HG03039 (cell line): ENCODE measurements around the gene ASCL4.

Experiments used
- ATAC-seq: cut with Tn5 transposase; IDR thresholded peaks from one replicate; pipeline ENCODE4 v1.9.1; 2021; ENCODE audit warnings: mild to moderate bottlenecking, moderate library complexity; ENCODE audit not compliant: unreplicated experiment

ASCL4 gene

GRCh38 chr12:107778383-107779025 is 4.0 kb downstream of the ASCL4 start:
- no peak for ATAC-seq

- no peak for ATAC-seq
Observed at GRCh38 chr12:107779077-107779831, 4.8 kb downstream of the ASCL4 start.

- ATAC-seq, result no peak
Observed at GRCh38 chr12:107780298-107780697, 5.8 kb downstream of the ASCL4 start.

- ATAC-seq, result no peak
Observed at GRCh38 chr12:107782067-107782466, 7.6 kb downstream of the ASCL4 start.

- ATAC-seq, result no peak
Observed at GRCh38 chr12:107783406-107784376, 9.2 kb downstream of the ASCL4 start.

GRCh38 chr12:107788281-107788680 is 13.8 kb downstream of the ASCL4 start:
- no peak for ATAC-seq

- ATAC-seq, result no peak
Observed at GRCh38 chr12:107788690-107789458, 14.4 kb downstream of the ASCL4 start.

- no peak for ATAC-seq
Observed at GRCh38 chr12:107791465-107792089, 17.1 kb downstream of the ASCL4 start.

GRCh38 chr12:107794451-107794850 is 19.9 kb downstream of the ASCL4 start:
- no peak for ATAC-seq

GRCh38 chr12:107798580-107798979 is 24.1 kb downstream of the ASCL4 start:
- no peak for ATAC-seq

- ATAC-seq, result no peak
Observed at GRCh38 chr12:107801150-107801549, 26.6 kb downstream of the ASCL4 start.

GRCh38 chr12:107803092-107803491 is 28.6 kb downstream of the ASCL4 start:
- no peak for ATAC-seq

- ATAC-seq, result no peak
Observed at GRCh38 chr12:107805488-107806180, 31.1 kb downstream of the ASCL4 start.

GRCh38 chr12:107807471-107808150 is 33.1 kb downstream of the ASCL4 start:
- ATAC-seq, result no peak

GRCh38 chr12:107817250-107817649 is 42.7 kb downstream of the ASCL4 start:
- ATAC-seq, result no peak

- no peak for ATAC-seq
Observed at GRCh38 chr12:107818984-107819383, 44.5 kb downstream of the ASCL4 start.

- ATAC-seq, result no peak
Observed at GRCh38 chr12:107822356-107822755, 47.9 kb downstream of the ASCL4 start.
